ENCODE results near the gene RRAS.

The RRAS gene

DNA sequence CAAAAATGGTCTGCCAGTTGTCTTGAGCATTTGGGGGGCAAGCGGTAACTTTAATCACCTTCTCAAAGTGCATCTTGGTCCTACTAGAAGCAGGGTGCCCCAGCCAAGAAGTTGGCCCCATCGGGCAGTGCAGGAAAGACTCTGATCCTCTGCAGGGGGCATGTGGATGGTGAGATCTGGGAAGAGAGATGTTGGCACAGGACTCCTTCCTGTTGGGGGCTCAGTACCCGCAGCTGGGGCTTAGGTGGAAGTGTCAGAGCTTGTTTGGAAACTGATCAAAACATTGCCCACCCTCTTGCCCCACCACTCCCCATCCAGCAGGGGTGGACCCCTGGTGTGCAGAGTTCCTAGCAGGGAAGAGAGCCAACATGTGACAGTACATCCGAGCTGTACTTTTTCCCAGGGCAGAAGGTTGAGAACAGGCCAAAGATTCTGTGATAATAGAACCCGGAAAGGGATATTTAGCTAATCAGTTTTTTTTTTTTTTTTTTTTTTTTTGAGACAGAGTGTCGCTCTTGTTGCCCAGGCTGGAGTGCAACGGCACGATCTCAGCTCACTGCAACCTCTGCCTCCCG lies 8.8 kb downstream of the RRAS start:
- Histone ChIP-seq H2AFZ (ENCODE audit: low read depth, low read length, severe bottlenecking) (no peak overlapping the region), H3K36me3 (ENCODE audit: low read length) (no peaks in the 10 kb centered on the region), H3F3A (ENCODE audit: insufficient read depth) (no peaks in the 10 kb centered on the region), H3K9ac (ENCODE audit: low read length) (no peak overlapping the region), H3K9me3 (ENCODE audit: insufficient read depth, low read length) (no peaks in the 10 kb centered on the region), H3K9me2 (replicated peaks; ENCODE audit: insufficient read depth, low read length) (no peaks in the 10 kb centered on the region), H4K20me1 (ENCODE audit: low read depth, low read length) (no peaks in the 10 kb centered on the region), H3K4me3 (ENCODE audit: insufficient read depth, low read length, poor library complexity, severe bottlenecking) (no peak overlapping the region), H3K79me2 (ENCODE audit: insufficient read depth, low read length) (no peaks in the 10 kb centered on the region), H3K4me2 (ENCODE audit: low read depth, low read length, poor library complexity, severe bottlenecking) (no peak overlapping the region), H3K27me3 (ENCODE audit: low read length) (no peaks in the 10 kb centered on the region), H3K27ac (ENCODE audit: low read depth, low read length) (no peak overlapping the region)
- TF ChIP-seq, protein P1, sequence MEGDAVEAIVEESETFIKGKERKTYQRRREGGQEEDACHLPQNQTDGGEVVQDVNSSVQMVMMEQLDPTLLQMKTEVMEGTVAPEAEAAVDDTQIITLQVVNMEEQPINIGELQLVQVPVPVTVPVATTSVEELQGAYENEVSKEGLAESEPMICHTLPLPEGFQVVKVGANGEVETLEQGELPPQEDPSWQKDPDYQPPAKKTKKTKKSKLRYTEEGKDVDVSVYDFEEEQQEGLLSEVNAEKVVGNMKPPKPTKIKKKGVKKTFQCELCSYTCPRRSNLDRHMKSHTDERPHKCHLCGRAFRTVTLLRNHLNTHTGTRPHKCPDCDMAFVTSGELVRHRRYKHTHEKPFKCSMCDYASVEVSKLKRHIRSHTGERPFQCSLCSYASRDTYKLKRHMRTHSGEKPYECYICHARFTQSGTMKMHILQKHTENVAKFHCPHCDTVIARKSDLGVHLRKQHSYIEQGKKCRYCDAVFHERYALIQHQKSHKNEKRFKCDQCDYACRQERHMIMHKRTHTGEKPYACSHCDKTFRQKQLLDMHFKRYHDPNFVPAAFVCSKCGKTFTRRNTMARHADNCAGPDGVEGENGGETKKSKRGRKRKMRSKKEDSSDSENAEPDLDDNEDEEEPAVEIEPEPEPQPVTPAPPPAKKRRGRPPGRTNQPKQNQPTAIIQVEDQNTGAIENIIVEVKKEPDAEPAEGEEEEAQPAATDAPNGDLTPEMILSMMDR (IDR thresholded peaks at IDR 0.05; ENCODE audit: insufficient read depth, low read length, poor library complexity, severe bottlenecking) = no peak
- no peak for TF ChIP-seq EZH2phosphoT487 (conservative IDR thresholded peaks at IDR 0.05; ENCODE audit: low read length)

DNA sequence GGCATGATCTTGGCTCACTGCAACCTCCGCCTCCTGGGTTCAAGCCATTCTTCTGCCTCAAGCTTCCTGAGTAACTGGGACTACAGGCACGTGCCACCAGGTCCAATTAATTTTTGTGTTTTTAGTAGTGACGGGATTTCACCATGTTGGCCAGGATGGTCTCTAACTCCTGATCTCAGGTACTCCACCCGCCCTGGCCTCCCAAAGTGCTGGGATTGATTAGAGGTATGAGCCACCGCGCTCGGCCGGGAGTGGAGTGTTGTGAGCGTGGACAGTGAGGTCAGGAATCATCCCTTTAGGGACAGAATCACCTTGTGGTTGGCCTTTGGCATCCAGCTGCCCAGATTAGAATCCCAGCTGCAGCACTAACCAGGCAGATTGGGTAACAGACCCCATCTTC lies 10.3 kb downstream of the RRAS start:
- Histone ChIP-seq H3K79me2 (ENCODE audit: insufficient read depth, low read length) (no peaks in the 10 kb centered on the region), H3F3A (ENCODE audit: insufficient read depth) (no peaks in the 10 kb centered on the region), H2AFZ (ENCODE audit: low read depth, low read length, severe bottlenecking) (no peak overlapping the region), H3K27ac (ENCODE audit: low read depth, low read length) (no peak overlapping the region), H3K4me3 (ENCODE audit: insufficient read depth, low read length, poor library complexity, severe bottlenecking) (no peak overlapping the region), H3K9ac (ENCODE audit: low read length) (no peak overlapping the region), H3K9me2 (replicated peaks; ENCODE audit: insufficient read depth, low read length) (no peaks in the 10 kb centered on the region), H3K9me3 (ENCODE audit: insufficient read depth, low read length) (no peaks in the 10 kb centered on the region), H4K20me1 (ENCODE audit: low read depth, low read length) (no peaks in the 10 kb centered on the region), H3K27me3 (ENCODE audit: low read length) (no peaks in the 10 kb centered on the region), H3K4me2 (ENCODE audit: low read depth, low read length, poor library complexity, severe bottlenecking) (no peak overlapping the region), H3K36me3 (ENCODE audit: low read length) (no peaks in the 10 kb centered on the region)
- no peak for TF ChIP-seq EZH2phosphoT487 (conservative IDR thresholded peaks at IDR 0.05; ENCODE audit: low read length)
- TF ChIP-seq, protein P1 (IDR thresholded peaks at IDR 0.05; ENCODE audit: insufficient read depth, low read length, poor library complexity, severe bottlenecking) = no peak

DNA sequence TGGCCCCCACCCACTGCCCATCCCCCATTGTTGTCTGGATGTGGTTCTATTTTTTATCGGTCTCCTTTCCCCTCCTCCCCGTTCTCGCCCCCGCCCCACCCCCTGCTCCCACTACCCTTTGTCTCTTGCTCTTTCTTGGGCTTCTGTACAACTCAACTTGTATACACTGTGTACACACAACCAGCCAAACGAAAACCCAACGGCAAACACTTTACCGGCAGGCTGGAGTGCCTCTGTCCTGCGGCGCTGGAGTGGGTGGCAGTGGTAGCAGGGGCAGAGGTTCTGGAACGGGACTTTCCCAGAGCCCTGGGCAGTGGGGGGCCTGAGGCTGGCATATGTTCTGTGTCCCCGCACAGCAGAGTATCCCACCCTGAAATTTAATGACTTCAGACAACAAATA lies 13.7 kb downstream of the RRAS start:
- H3K4me2 ChIP-seq (ENCODE audit: low read depth, low read length, poor library complexity, severe bottlenecking) = no peak overlapping the region
- no peak overlapping the region for H2AFZ ChIP-seq (ENCODE audit: low read depth, low read length, severe bottlenecking)
- no peaks in the 10 kb centered on the region for H3K9me3 ChIP-seq (ENCODE audit: insufficient read depth, low read length)
- H3K9me2 ChIP-seq (replicated peaks; ENCODE audit: insufficient read depth, low read length) = no peaks in the 10 kb centered on the region
- no peaks in the 10 kb centered on the region for H4K20me1 ChIP-seq (ENCODE audit: low read depth, low read length)
- no peaks in the 10 kb centered on the region for H3K27me3 ChIP-seq (ENCODE audit: low read length)
- H3F3A ChIP-seq (ENCODE audit: insufficient read depth) = no peaks in the 10 kb centered on the region
- H3K27ac ChIP-seq (ENCODE audit: low read depth, low read length) = no peak overlapping the region
- no peak overlapping the region for H3K4me3 ChIP-seq (ENCODE audit: insufficient read depth, low read length, poor library complexity, severe bottlenecking)
- TF ChIP-seq EZH2phosphoT487 (conservative IDR thresholded peaks at IDR 0.05; ENCODE audit: low read length) = no peak
- TF ChIP-seq, protein P1 (IDR thresholded peaks at IDR 0.05; ENCODE audit: insufficient read depth, low read length, poor library complexity, severe bottlenecking) = no peak
- H3K9ac ChIP-seq (ENCODE audit: low read length) = no peak overlapping the region
- no peaks in the 10 kb centered on the region for H3K79me2 ChIP-seq (ENCODE audit: insufficient read depth, low read length)
- H3K36me3 ChIP-seq (ENCODE audit: low read length) = no peaks in the 10 kb centered on the region

Data from SU-DHL-6 (cell line).